HepG2 (cell line): ENCODE results near the gene CFAP221. TPM values are rescaled to one million over a fixed set of nuclear protein-coding genes. Genes with fewer than 3 reads are reported as not detected.

Experiments
- ATAC-seq: fragments of 200-7000 bp; cut with Tn5 transposase; 3 replicates; pipeline ENCODE4 v1.9.1; 2020; ENCODE audit warnings: mild to moderate bottlenecking, moderate library complexity
- BruUV-seq: library from RNA; stranded (reverse); fragments of 400-500 nt; replicated peaks from 2 replicates; lab custom pipeline; 2021; lab: Mats Ljungman, UMichigan
- CTCF ChIA-PET: fragments of 300-600 bp; formaldehyde crosslinking; extraction: SDS; loops from one replicate; lab custom pipeline; 2021; ENCODE audit warnings: low total read pairs, inconsistent platforms, low intra/inter-chr PET ratio; lab: Yijun Ruan, JAX
- POLR2A ChIA-PET: fragments of 350-600 bp; sonication (Branson Sonifier 250); formaldehyde crosslinking; loops from one replicate; lab custom pipeline; 2020; ENCODE audit warnings: antibody characterized with exemption, inconsistent platforms; lab: Yijun Ruan, JAX
- DNase-seq: peaks from one replicate; pipeline ENCODE4 v3.0.0-alpha.2; 2015; ENCODE audit warnings: low spot score
- FAIRE-seq: peaks from 3 replicates; lab custom pipeline; 2011; peaks lifted over from hg19 to GRCh38; lab: Jason Lieb, UNC
- H2AFZ ChIP-seq: one replicate; pipeline ENCODE4 v1.6.1; 2011; ENCODE audit warnings: low read length, inconsistent platforms
- H3K27ac ChIP-seq: fragments of 300-600 bp; 3 replicates; pipeline ENCODE4 v1.8.0; 2011; ENCODE audit warnings: mixed run types, mild to moderate bottlenecking, mixed read lengths, low read length, inconsistent platforms; ENCODE audit not compliant: insufficient read depth; ENCODE audit errors: extremely low read length
- H3K27me3 ChIP-seq, 2 experiments: fragments of 200-600 bp in 1 of 2; 2 replicates in 1 of 2; 3 replicates in 1 of 2; pipeline versions ENCODE4 v1.6.0 to v1.8.0; 2011; ENCODE audit warnings: low read length in 2 of 2, mild to moderate bottlenecking in 2 of 2, moderate library complexity in 2 of 2, inconsistent platforms in 1 of 2; ENCODE audit not compliant: insufficient read depth in 2 of 2, control insufficient read depth in 1 of 2
- H3K36me3 ChIP-seq, 2 experiments: fragments of 200-600 bp in 1 of 2; replicated peaks in 1 of 2; 2 replicates in 1 of 2; 3 replicates in 1 of 2; pipeline versions ENCODE4 v1.5.1 to v1.8.0; 2011; ENCODE audit warnings: low read length in 2 of 2, inconsistent platforms in 1 of 2; ENCODE audit not compliant: insufficient read depth in 2 of 2, control insufficient read depth in 1 of 2
- H3K4me1 ChIP-seq: 2 replicates; pipeline ENCODE4 v1.5.1; 2012; ENCODE audit warnings: low read length, inconsistent platforms; ENCODE audit not compliant: insufficient read depth
- H3K4me2 ChIP-seq: 2 replicates; pipeline ENCODE4 v1.6.0; 2011; ENCODE audit warnings: low read depth, low read length, inconsistent platforms
- H3K4me3 ChIP-seq, 3 experiments: fragments of 200-600 bp in 1 of 3; sonication (generic), shearing (Covaris generic) in 1 of 3; replicated peaks in 1 of 3; 2 replicates each; pipeline ENCODE4 v1.5.1; 2011 to 2016; ENCODE audit warnings: low read length in 3 of 3, inconsistent platforms in 2 of 3, low read depth in 2 of 3, mild to moderate bottlenecking in 2 of 3, control low read depth in 1 of 3, mixed read lengths in 1 of 3; ENCODE audit not compliant: insufficient read depth in 1 of 3
- H3K79me2 ChIP-seq: one replicate; pipeline ENCODE4 v1.6.1; 2011; ENCODE audit warnings: low read length, inconsistent platforms; ENCODE audit not compliant: insufficient read depth
- H3K9ac ChIP-seq: 2 replicates; pipeline ENCODE4 v1.6.0; 2011; ENCODE audit warnings: mild to moderate bottlenecking, low read depth, low read length, inconsistent platforms; ENCODE audit not compliant: insufficient read depth
- H3K9me3 ChIP-seq: 2 replicates; pipeline ENCODE4 v1.5.1; 2012; ENCODE audit warnings: mild to moderate bottlenecking, low read length
- H4K20me1 ChIP-seq: 2 replicates; pipeline ENCODE4 v1.6.0; 2011; ENCODE audit warnings: inconsistent platforms, mild to moderate bottlenecking, low read length, moderate library complexity; ENCODE audit not compliant: insufficient read depth
- FUBP1 ChIP-seq: sonication (generic); formaldehyde crosslinking; IDR thresholded peaks from 2 replicates; pipeline ENCODE4 v1.5.1; 2020; ENCODE audit warnings: missing genetic modification reagents, mild to moderate bottlenecking, borderline replicate concordance
- PAF1 ChIP-seq: IDR thresholded peaks from 2 replicates; pipeline ENCODE4 v1.6.1; 2016; ENCODE audit warnings: missing genetic modification reagents, missing compliant biosample characterization
- RAD51 ChIP-seq: fragments of 450-650 bp; IDR thresholded peaks from 2 replicates; pipeline ENCODE4 v1.6.1; 2016; ENCODE audit warnings: borderline replicate concordance
- USF2 ChIP-seq, 2 experiments: sonication (generic) in 1 of 2; formaldehyde crosslinking in 1 of 2; IDR thresholded peaks; 2 replicates each; pipeline versions ENCODE4 v1.5.1 to v1.6.1; 2011 to 2020; ENCODE audit warnings: borderline replicate concordance in 1 of 2, low read depth in 1 of 2, low read length in 1 of 2, mild to moderate bottlenecking in 1 of 2, missing genetic modification reagents in 1 of 2, moderate library complexity in 1 of 2
- ZMYM4 ChIP-seq: sonication (generic); formaldehyde crosslinking; IDR thresholded peaks from 2 replicates; pipeline ENCODE4 v1.8.1; 2023; ENCODE audit warnings: mild to moderate bottlenecking, missing genetic modification reagents
- ZNF512 ChIP-seq: sonication (generic); formaldehyde crosslinking; IDR thresholded peaks from 2 replicates; pipeline ENCODE4 v1.4.0; 2020; ENCODE audit warnings: mild to moderate bottlenecking, missing genetic modification reagents
- ZNF567 ChIP-seq: sonication (generic); formaldehyde crosslinking; IDR thresholded peaks from 2 replicates; pipeline ENCODE4 v1.8.1; 2023; ENCODE audit warnings: mild to moderate bottlenecking, missing genetic modification reagents, borderline replicate concordance
- ZNF691 ChIP-seq: sonication (generic); formaldehyde crosslinking; IDR thresholded peaks from 2 replicates; pipeline ENCODE4 v1.4.0; 2020; ENCODE audit warnings: missing genetic modification reagents, low read depth, mild to moderate bottlenecking, borderline replicate concordance
- ZNF839 ChIP-seq: sonication (generic); formaldehyde crosslinking; IDR thresholded peaks from 2 replicates; pipeline ENCODE4 v1.4.0; 2020; ENCODE audit warnings: missing genetic modification reagents, mild to moderate bottlenecking, borderline replicate concordance
- WGBS: methylation state at CpG from one replicate; pipeline ENCODE4 v1.1.6; 2017; ENCODE audit warnings: low lambda C conversion rate; 5-methylcytosine and 5-hydroxymethylcytosine counted together
- in situ Hi-C: cut with HindIII; loops from 2 replicates; pipeline ENCODE4 v1.10.0; 2017; ENCODE audit warnings: low pct_unique_long_range_greater_than_20kb; ENCODE audit not compliant: extremely low pct_ligation_motif_present
- intact Hi-C: fragments of 100-400 bp; cut with micrococcal nuclease; formaldehyde crosslinking; loops from one replicate; pipeline ENCODE4 v1.10.0; 2022; ENCODE audit not compliant: unreplicated experiment
- polyA plus RNA-seq, 8 experiments: library from polyadenylated mRNA; depleted of rRNA in 3 of 8; stranded (reverse) in 7 of 8; unstranded in 1 of 8; fragments of >200 nt; fragmentation: Illumina TruSeq in 4 of 8; extraction: Trizol in 4 of 8; gene quantifications; 2 replicates each; pipeline versions ENCODE4 v1.2.1 to v1.2.3, GENCODE V29; 2011 to 2016; ENCODE audit warnings: low read depth in 4 of 8, missing spikeins in 1 of 8, mixed read lengths in 1 of 8; ENCODE audit not compliant: insufficient read depth in 1 of 8
- total RNA-seq, 5 experiments: library from RNA; depleted of rRNA; stranded (reverse); fragments of >200 nt; fragmentation: Illumina TruSeq; extraction: Trizol; gene quantifications; 2 replicates each; pipeline ENCODE4 v1.2.3, GENCODE V29; 2016; ENCODE audit warnings: low read depth in 1 of 5

Gene CFAP221
- total and polyA plus RNA-seq, 2 of the 13 experiments (the other 11 are each of a cell fraction or from before 2014, with no cell fraction given), result not detected

- no peak overlapping the region for H3K9ac ChIP-seq
- BruUV-seq, result no TSS peak
- intact Hi-C loops, result no loop called here
- no peaks in the 10 kb centered on the region for H3K79me2 ChIP-seq
- DNase-seq (no peak), FAIRE-seq (no peak), ATAC-seq (no peak; the same call in 2 of the 3 replicates)
- in situ Hi-C loops, result no loop called here
- H3K27ac ChIP-seq, result no peak overlapping the region
- ChIA-PET CTCF (no interaction called here), POLR2A (interaction anchor here (1.5 kb wide), 1 partner anchor 15 kb away, joined by 8 read pairs; the partner anchor contains the start of gene TMEM177)
- no peak overlapping the region for H3K4me2 ChIP-seq
- no peak overlapping the region for H3K4me3 ChIP-seq
- no peaks in the 10 kb centered on the region for H3K9me3 ChIP-seq
- 93% methylated on average over 2 of the region's 3 CpGs for WGBS
- no peak overlapping the region for H2AFZ ChIP-seq
- H4K20me1 ChIP-seq, result no peaks in the 10 kb centered on the region
- peaks cover 76% of the 10 kb centered on the region for H3K4me1 ChIP-seq
- no peaks in the 10 kb centered on the region for H3K27me3 ChIP-seq
- peaks cover 0 to 6% of the 10 kb centered on the region in 2 experiments; a peak in 2 of 5 replicates for H3K36me3 ChIP-seq
- TF ChIP-seq FUBP1 (CRISPR knock-in tag) (0 out of 2 replicates have a peak, but pooled peaks have one; percentile 28), ZNF512 (CRISPR knock-in tag) (no peak), ZNF567 (CRISPR knock-in tag) (0 out of 2 replicates have a peak, but pooled peaks have one; percentile 4), USF2 (IDR thresholded peaks at IDR 0.05; ENCODE audit: low read depth, low read length) (peak; percentile 76), USF2 (CRISPR knock-in tag; IDR thresholded peaks at IDR 0.05; ENCODE audit: borderline replicate concordance) (no peak; the same call in 1 of the 2 replicates), RAD51 (peak; percentile 65), ZNF839 (CRISPR knock-in tag) (peak; percentile 63; the same call in 1 of the 2 replicates), ZMYM4 (no peak), ZNF691 (0 out of 2 replicates have a peak, but pooled peaks have one; percentile 14), PAF1 (CRISPR knock-in tag) (0 out of 2 replicates have a peak, but pooled peaks have one; percentile 31)
These were observed 149.3 kb downstream of the CFAP221 start for GRCh38 chr2:119693567-119693966.
